GM12892 (cell line): ENCODE data around the gene HDDC2.
"Not testable (repeated sequence)": the region's sequence is repeated elsewhere in the genome, so short reads cannot be mapped to it uniquely, and the experiment has no call there.

ENCODE experiments used
- DNase-seq: peaks from one replicate; pipeline ENCODE4 v3.0.0; 2011; ENCODE audit not compliant: insufficient read length
- FAIRE-seq: peaks from 2 replicates; lab custom pipeline; 2011; peaks lifted over from hg19 to GRCh38; lab: Jason Lieb, UNC
- POLR2A ChIP-seq: IDR thresholded peaks from 2 replicates; pipeline ENCODE4 v1.6.1; 2011; ENCODE audit warnings: low read depth, low read length, control low read depth
- POLR2AphosphoS5 ChIP-seq: IDR thresholded peaks from 2 replicates; pipeline ENCODE4 v1.6.1; 2011; ENCODE audit warnings: low read depth, low read length, control low read depth
- TAF1 ChIP-seq: IDR thresholded peaks from 2 replicates; pipeline ENCODE4 v1.6.1; 2011; ENCODE audit warnings: low read depth, mild to moderate bottlenecking, control low read depth, low read length, borderline replicate concordance

Gene HDDC2

GRCh38 chr6:125302840-125303511, 1.2 kb upstream of the HDDC2 start:
- no peak for FAIRE-seq
- TF ChIP-seq TAF1, result no peak
- no peak for TF ChIP-seq POLR2A
- no peak for TF ChIP-seq POLR2AphosphoS5
- no peak for DNase-seq

GRCh38 chr6:125300992-125301434, 754 bp downstream of the HDDC2 start:
- FAIRE-seq (no peak), DNase-seq (no peak)
- TF ChIP-seq TAF1, result no peak
- TF ChIP-seq POLR2AphosphoS5, result no peak
- TF ChIP-seq POLR2A, result no peak

GRCh38 chr6:125299257-125299656, 2.5 kb downstream of the HDDC2 start:
- DNase-seq (no peak), FAIRE-seq (no peak)
- no peak for TF ChIP-seq POLR2A
- no peak for TF ChIP-seq POLR2AphosphoS5
- TF ChIP-seq TAF1, result no peak

- FAIRE-seq (no peak), DNase-seq (no peak)
- no peak for TF ChIP-seq POLR2AphosphoS5
- TF ChIP-seq POLR2A, result no peak
- TF ChIP-seq TAF1, result no peak
These were observed 5.3 kb downstream of the HDDC2 start for GRCh38 chr6:125296471-125296870.

GRCh38 chr6:125294925-125295324, 6.8 kb downstream of the HDDC2 start:
- FAIRE-seq, result no peak
- DNase-seq, result no peak
- TF ChIP-seq TAF1 (no peak), POLR2AphosphoS5 (no peak), POLR2A (no peak)

- DNase-seq, result no peak
- FAIRE-seq, result no peak
- TF ChIP-seq TAF1, result no peak
- no peak for TF ChIP-seq POLR2A
- no peak for TF ChIP-seq POLR2AphosphoS5
These were observed 7.7 kb downstream of the HDDC2 start for GRCh38 chr6:125294036-125294435.

- no peak for DNase-seq
- FAIRE-seq, result no peak
- TF ChIP-seq POLR2A (no peak), POLR2AphosphoS5 (no peak), TAF1 (no peak)
These were observed 8.2 kb downstream of the HDDC2 start for GRCh38 chr6:125293587-125293986.

GRCh38 chr6:125287718-125288117, 14.0 kb downstream of the HDDC2 start:
- TF ChIP-seq POLR2A (no peak), POLR2AphosphoS5 (no peak), TAF1 (no peak)
- DNase-seq, result no peak
- FAIRE-seq, result no peak

- FAIRE-seq (no peak), DNase-seq (no peak)
These were observed 15.8 kb downstream of the HDDC2 start for GRCh38 chr6:125285936-125286335.

GRCh38 chr6:125285353-125285752, 16.4 kb downstream of the HDDC2 start:
- TF ChIP-seq POLR2AphosphoS5, result no peak
- no peak for TF ChIP-seq TAF1
- no peak for TF ChIP-seq POLR2A
- FAIRE-seq (no peak), DNase-seq (no peak)

More at GRCh38 chr6:125285936-125286335, 15.8 kb downstream of the HDDC2 start:
- TF ChIP-seq TAF1 (no peak), POLR2AphosphoS5 (no peak), POLR2A (no peak)

GRCh38 chr6:125282470-125282869, 19.3 kb downstream of the HDDC2 start:
- not testable (repeated sequence) for FAIRE-seq, DNase-seq

GRCh38 chr6:125280370-125281035, 21.3 kb downstream of the HDDC2 start:
- not testable (repeated sequence) for FAIRE-seq, DNase-seq

GRCh38 chr6:125279961-125280360, 21.8 kb downstream of the HDDC2 start:
- FAIRE-seq (no peak), DNase-seq (no peak)
- TF ChIP-seq TAF1 (no peak), POLR2AphosphoS5 (no peak), POLR2A (no peak)
